HepG2 (cell line): ENCODE results near the gene ZNF514.

ENCODE experiments used
- HNRNPL ChIP-seq: fragments of 200-400 bp; formaldehyde crosslinking; IDR thresholded peaks from 2 replicates; pipeline ENCODE4 v1.6.1; 2017; ENCODE audit warnings: mild to moderate bottlenecking, low read depth, low read length
- MAFG ChIP-seq: sonication (generic); formaldehyde crosslinking; IDR thresholded peaks from 2 replicates; pipeline ENCODE4 v1.5.1; 2020; ENCODE audit warnings: mild to moderate bottlenecking, missing genetic modification reagents
- RFX3 ChIP-seq: IDR thresholded peaks from 2 replicates; pipeline ENCODE4 v1.6.1; 2016; ENCODE audit warnings: missing biosample characterization, missing genetic modification reagents
- YEATS4 ChIP-seq: sonication (generic); formaldehyde crosslinking; IDR thresholded peaks from 2 replicates; pipeline ENCODE4 v1.4.0; 2020; ENCODE audit warnings: missing genetic modification reagents, borderline replicate concordance
- ZKSCAN1 ChIP-seq: fragments of 150-350 bp; IDR thresholded peaks from 2 replicates; pipeline ENCODE4 v1.6.1; 2014; ENCODE audit warnings: low read length
- ZNF20 ChIP-seq: sonication (generic); formaldehyde crosslinking; IDR thresholded peaks from 2 replicates; pipeline ENCODE4 v1.4.0; 2020; ENCODE audit warnings: mild to moderate bottlenecking, moderate library complexity, missing genetic modification reagents
- ZNF629 ChIP-seq: sonication (generic); formaldehyde crosslinking; conservative IDR thresholded peaks from 2 replicates; pipeline ENCODE4 v1.5.0; 2020; ENCODE audit warnings: missing genetic modification reagents
- ZNF660 ChIP-seq: sonication (generic); formaldehyde crosslinking; IDR thresholded peaks from 2 replicates; pipeline ENCODE4 v1.5.1; 2020; ENCODE audit warnings: mild to moderate bottlenecking, low read depth, missing genetic modification reagents, borderline replicate concordance
- ZNF766 ChIP-seq: sonication (generic); formaldehyde crosslinking; IDR thresholded peaks from 2 replicates; pipeline ENCODE4 v1.5.0; 2020; ENCODE audit warnings: missing genetic modification reagents, borderline replicate concordance
- TF ChIP-seq, protein P1 (sequence below): sonication (generic); formaldehyde crosslinking; conservative IDR thresholded peaks from 2 replicates; pipeline ENCODE4 v1.4.0; 2020; ENCODE audit warnings: missing genetic modification reagents
- TF ChIP-seq, protein P2 (sequence below): sonication (generic); formaldehyde crosslinking; IDR thresholded peaks from 2 replicates; pipeline ENCODE4 v1.5.0; 2020; ENCODE audit warnings: mild to moderate bottlenecking, missing genetic modification reagents, moderate library complexity
- TF ChIP-seq, protein P3 (sequence below): sonication (generic); formaldehyde crosslinking; IDR thresholded peaks from 2 replicates; pipeline ENCODE4 v1.4.0; 2020; ENCODE audit warnings: missing genetic modification reagents

DNA sequence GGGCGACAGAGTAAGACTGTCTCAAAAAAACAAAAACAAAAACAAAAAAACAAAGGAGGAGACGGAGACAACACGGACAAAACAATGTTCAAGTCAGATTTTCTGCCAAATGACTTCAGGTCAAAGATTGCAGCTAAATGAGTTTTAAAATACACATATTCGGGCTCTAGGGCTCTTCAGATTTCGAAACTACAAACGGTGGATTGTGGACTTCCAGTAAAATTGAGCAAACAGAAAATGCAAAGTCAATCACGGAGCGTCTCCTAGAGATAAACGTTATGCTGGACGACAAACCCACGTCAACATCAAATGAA lies 38.6 kb downstream of the ZNF514 start:
- TF ChIP-seq ZNF629 (no peak), ZNF660 (no peak), RFX3 (CRISPR knock-in tag) (no peak), ZKSCAN1 (no peak), ZNF766 (no peak), YEATS4 (CRISPR knock-in tag) (no peak), MAFG (CRISPR knock-in tag) (no peak), HNRNPL (no peak), ZNF20 (CRISPR knock-in tag) (no peak; the same call in 1 of the 2 replicates)
- TF ChIP-seq, protein P1, sequence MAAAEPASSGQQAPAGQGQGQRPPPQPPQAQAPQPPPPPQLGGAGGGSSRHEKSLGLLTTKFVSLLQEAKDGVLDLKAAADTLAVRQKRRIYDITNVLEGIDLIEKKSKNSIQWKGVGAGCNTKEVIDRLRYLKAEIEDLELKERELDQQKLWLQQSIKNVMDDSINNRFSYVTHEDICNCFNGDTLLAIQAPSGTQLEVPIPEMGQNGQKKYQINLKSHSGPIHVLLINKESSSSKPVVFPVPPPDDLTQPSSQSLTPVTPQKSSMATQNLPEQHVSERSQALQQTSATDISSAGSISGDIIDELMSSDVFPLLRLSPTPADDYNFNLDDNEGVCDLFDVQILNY (CRISPR knock-in tag) = no peak
- TF ChIP-seq, protein P2, sequence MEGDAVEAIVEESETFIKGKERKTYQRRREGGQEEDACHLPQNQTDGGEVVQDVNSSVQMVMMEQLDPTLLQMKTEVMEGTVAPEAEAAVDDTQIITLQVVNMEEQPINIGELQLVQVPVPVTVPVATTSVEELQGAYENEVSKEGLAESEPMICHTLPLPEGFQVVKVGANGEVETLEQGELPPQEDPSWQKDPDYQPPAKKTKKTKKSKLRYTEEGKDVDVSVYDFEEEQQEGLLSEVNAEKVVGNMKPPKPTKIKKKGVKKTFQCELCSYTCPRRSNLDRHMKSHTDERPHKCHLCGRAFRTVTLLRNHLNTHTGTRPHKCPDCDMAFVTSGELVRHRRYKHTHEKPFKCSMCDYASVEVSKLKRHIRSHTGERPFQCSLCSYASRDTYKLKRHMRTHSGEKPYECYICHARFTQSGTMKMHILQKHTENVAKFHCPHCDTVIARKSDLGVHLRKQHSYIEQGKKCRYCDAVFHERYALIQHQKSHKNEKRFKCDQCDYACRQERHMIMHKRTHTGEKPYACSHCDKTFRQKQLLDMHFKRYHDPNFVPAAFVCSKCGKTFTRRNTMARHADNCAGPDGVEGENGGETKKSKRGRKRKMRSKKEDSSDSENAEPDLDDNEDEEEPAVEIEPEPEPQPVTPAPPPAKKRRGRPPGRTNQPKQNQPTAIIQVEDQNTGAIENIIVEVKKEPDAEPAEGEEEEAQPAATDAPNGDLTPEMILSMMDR (CRISPR knock-in tag) = no peak
- TF ChIP-seq, protein P3, sequence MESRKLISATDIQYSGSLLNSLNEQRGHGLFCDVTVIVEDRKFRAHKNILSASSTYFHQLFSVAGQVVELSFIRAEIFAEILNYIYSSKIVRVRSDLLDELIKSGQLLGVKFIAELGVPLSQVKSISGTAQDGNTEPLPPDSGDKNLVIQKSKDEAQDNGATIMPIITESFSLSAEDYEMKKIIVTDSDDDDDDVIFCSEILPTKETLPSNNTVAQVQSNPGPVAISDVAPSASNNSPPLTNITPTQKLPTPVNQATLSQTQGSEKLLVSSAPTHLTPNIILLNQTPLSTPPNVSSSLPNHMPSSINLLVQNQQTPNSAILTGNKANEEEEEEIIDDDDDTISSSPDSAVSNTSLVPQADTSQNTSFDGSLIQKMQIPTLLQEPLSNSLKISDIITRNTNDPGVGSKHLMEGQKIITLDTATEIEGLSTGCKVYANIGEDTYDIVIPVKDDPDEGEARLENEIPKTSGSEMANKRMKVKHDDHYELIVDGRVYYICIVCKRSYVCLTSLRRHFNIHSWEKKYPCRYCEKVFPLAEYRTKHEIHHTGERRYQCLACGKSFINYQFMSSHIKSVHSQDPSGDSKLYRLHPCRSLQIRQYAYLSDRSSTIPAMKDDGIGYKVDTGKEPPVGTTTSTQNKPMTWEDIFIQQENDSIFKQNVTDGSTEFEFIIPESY (CRISPR knock-in tag) = no peak
